Kidney (tissue), 14 donors: Measurements from ENCODE around the gene FHL3. TPM values are rescaled to one million over a fixed set of nuclear protein-coding genes. Genes with fewer than 3 reads are reported as not detected.

Source experiments
- DNase-seq, 5 donors: peaks; one replicate each; pipeline ENCODE4 v3.0.0-alpha.2; 2013 to 2020
- FAIRE-seq: peaks from 2 replicates; lab custom pipeline; 2012; peaks lifted over from hg19 to GRCh38; lab: Jason Lieb, UNC
- H3K27ac ChIP-seq, 2 donors: one replicate each; pipeline ENCODE4 v1.7.0; 2013; ENCODE audit warnings: low read depth in 2 of 2, low read length in 2 of 2, inconsistent platforms in 1 of 2
- H3K27me3 ChIP-seq: one replicate; pipeline ENCODE4 v1.7.1; 2013; ENCODE audit warnings: low read length, inconsistent platforms; ENCODE audit not compliant: control insufficient read depth, insufficient read depth
- H3K36me3 ChIP-seq, 3 donors: one replicate each; pipeline versions ENCODE4 v1.7.0 to v1.7.1; 2013; ENCODE audit warnings: low read length in 3 of 3, control low read depth in 1 of 3, inconsistent platforms in 1 of 3; ENCODE audit not compliant: insufficient read depth in 3 of 3, control insufficient read depth in 2 of 3
- H3K4me1 ChIP-seq, 3 donors: one replicate each; pipeline versions ENCODE4 v1.7.0 to v1.7.1; 2013; ENCODE audit warnings: low read length in 3 of 3, inconsistent platforms in 1 of 3, low read depth in 1 of 3; ENCODE audit not compliant: control insufficient read depth in 2 of 3, insufficient read depth in 2 of 3
- H3K4me3 ChIP-seq, 3 donors: one replicate each; pipeline versions ENCODE4 v1.7.0 to v1.8.1; 2013; ENCODE audit warnings: low read length in 3 of 3, control low read depth in 1 of 3, inconsistent platforms in 1 of 3
- H3K9ac ChIP-seq, 3 donors: one replicate each; pipeline versions ENCODE4 v1.7.0 to v1.7.1; 2013; ENCODE audit warnings: low read length in 3 of 3, control low read depth in 1 of 3, inconsistent platforms in 1 of 3
- H3K9me3 ChIP-seq, 3 donors: one replicate each; pipeline versions ENCODE4 v1.7.0 to v1.7.1; 2013; ENCODE audit warnings: low read length in 3 of 3, control low read depth in 1 of 3, inconsistent platforms in 1 of 3; ENCODE audit not compliant: control insufficient read depth in 2 of 3, insufficient read depth in 1 of 3
- intact Hi-C: fragments of 100-400 bp; cut with DNase I; formaldehyde crosslinking; loops from one replicate; pipeline ENCODE4 v1.11.1; 2022
- polyA plus RNA-seq: library from polyadenylated mRNA; stranded (reverse); fragments of 350-450 nt; fragmentation: Illumina TruSeq; extraction: RNeasy Lipid Tissue Mini Kit (QIAGEN cat#74804); gene quantifications from one replicate; pipeline ENCODE4 v1.2.3, GENCODE V29; 2014; ENCODE audit warnings: low read depth, low replicate concordance; ENCODE audit not compliant: insufficient read depth
- total RNA-seq: library from RNA; stranded (reverse); fragmentation: NEBNext Ultra II Directional; extraction: Animal tissue kit (Norgen Biotek cat#: 25700); gene quantifications from one replicate; pipeline ENCODE4 v1.2.1, GENCODE V29; 2021
- TF ChIP-seq, protein P1 (sequence below): IDR thresholded peaks from 3 replicates; pipeline ENCODE4 v1.5.1; 2012; ENCODE audit warnings: mild to moderate bottlenecking, moderate library complexity, borderline replicate concordance; ENCODE audit not compliant: insufficient read depth; ENCODE audit errors: extremely low read depth
- donor health status: control.
- donor health status: control.
- donor health status: control.
- donor health status: control.
- donor health status: control.
- donor health status: DM: yes; HTN: yes; CAD: no.
- donor health status: Normal renal cell carcinoma (clear cell type).

The FHL3 gene
- total and polyA plus RNA-seq, 2 donors from 2014 or later: 8.2 to 19.6 TPM

- FAIRE-seq (no peak), DNase-seq (no peak)
- no peaks in the 10 kb centered on the region for H3K9me3 ChIP-seq
- no peaks in the 10 kb centered on the region for H3K27me3 ChIP-seq
- peak overlapping the region; percentile 71 to 82 for H3K27ac ChIP-seq
- H3K4me3 ChIP-seq: no peak overlapping the region
- peaks cover 0 to 3% (median 3%) of the 10 kb centered on the region in 3 donors for H3K36me3 ChIP-seq
- H3K9ac ChIP-seq: peak overlapping the region in 1 of 3 donors; percentile 61
- TF ChIP-seq, protein P1, sequence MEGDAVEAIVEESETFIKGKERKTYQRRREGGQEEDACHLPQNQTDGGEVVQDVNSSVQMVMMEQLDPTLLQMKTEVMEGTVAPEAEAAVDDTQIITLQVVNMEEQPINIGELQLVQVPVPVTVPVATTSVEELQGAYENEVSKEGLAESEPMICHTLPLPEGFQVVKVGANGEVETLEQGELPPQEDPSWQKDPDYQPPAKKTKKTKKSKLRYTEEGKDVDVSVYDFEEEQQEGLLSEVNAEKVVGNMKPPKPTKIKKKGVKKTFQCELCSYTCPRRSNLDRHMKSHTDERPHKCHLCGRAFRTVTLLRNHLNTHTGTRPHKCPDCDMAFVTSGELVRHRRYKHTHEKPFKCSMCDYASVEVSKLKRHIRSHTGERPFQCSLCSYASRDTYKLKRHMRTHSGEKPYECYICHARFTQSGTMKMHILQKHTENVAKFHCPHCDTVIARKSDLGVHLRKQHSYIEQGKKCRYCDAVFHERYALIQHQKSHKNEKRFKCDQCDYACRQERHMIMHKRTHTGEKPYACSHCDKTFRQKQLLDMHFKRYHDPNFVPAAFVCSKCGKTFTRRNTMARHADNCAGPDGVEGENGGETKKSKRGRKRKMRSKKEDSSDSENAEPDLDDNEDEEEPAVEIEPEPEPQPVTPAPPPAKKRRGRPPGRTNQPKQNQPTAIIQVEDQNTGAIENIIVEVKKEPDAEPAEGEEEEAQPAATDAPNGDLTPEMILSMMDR: no peak
- H3K4me1 ChIP-seq: peaks cover 3 to 42% (median 13%) of the 10 kb centered on the region in 3 donors
- intact Hi-C loops: no loop called here
These were observed 5.1 kb downstream of the FHL3 start for GRCh38 chr1:38000233-38000528.

GRCh38 chr1:37999430-38000232 is 5.7 kb downstream of the FHL3 start:
- intact Hi-C loops: no loop called here
- Histone ChIP-seq H3K9me3 (no peaks in the 10 kb centered on the region), H3K36me3 (peaks cover 0 to 3% (median 3%) of the 10 kb centered on the region in 3 donors), H3K4me1 (peaks cover 3 to 47% (median 13%) of the 10 kb centered on the region in 3 donors), H3K9ac (peak overlapping the region in 2 of 3 donors; percentile 28 to 61), H3K27me3 (no peaks in the 10 kb centered on the region), H3K27ac (peak overlapping the region; percentile 71 to 82), H3K4me3 (no peak overlapping the region)
- DNase-seq (peak; percentile 73 to 93 (median 76)), FAIRE-seq (no peak)
- TF ChIP-seq, protein P1: no peak

DNA sequence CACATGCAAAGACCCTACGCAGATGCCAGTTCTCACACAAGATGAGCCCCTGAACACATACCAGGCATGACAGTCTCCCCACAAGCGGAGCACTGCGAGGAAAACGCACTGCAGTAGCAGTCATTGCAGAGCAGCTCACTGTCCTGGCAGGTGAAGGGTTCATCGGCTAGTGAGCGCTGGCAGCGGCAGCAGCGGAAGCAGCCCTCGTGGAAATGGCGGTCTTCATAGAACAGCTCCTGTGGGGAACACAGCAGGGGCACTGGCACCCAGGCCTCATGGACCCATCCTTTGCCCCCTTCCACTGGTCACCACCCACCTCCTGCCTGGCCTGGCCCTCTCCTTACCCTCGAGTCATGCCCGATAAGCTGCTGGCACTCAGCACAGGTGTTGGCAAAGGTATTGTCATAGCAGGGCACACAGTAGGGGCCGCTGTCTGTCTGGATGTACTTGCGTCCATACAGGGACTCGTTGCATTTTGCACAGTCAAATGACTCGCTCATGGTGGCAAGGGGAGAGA is 6.3 kb downstream of the FHL3 start:
- Histone ChIP-seq H3K9me3 (no peaks in the 10 kb centered on the region), H3K9ac (peak overlapping the region in 2 of 3 donors; percentile 7 to 28), H3K27me3 (no peaks in the 10 kb centered on the region), H3K4me1 (peaks cover 3 to 42% (median 13%) of the 10 kb centered on the region in 3 donors), H3K36me3 (peaks cover 0 to 3% (median 3%) of the 10 kb centered on the region in 3 donors), H3K27ac (peak overlapping the region; percentile 58 to 71), H3K4me3 (no peak overlapping the region)
- DNase-seq (peak in 2 of 5 donors; percentile 54 to 73), FAIRE-seq (no peak)
- TF ChIP-seq, protein P1: no peak
- intact Hi-C loops: no loop called here
